Measurements from ENCODE around the gene E2F7.
"Not testable (repeated sequence)": the region's sequence is repeated elsewhere in the genome, so short reads cannot be mapped to it uniquely, and the experiment has no call there.

E2F7 gene

GRCh38 chr12:77065361-77066204 lies at the start of gene E2F7:
Gene E2F7 (minus strand): TSS chr12:77065569. CDS start chr12:77064635, 934 bp downstream.
- peaks cover 16% of the 10 kb centered on the region for H3K36me3 Mint-ChIP-seq (ENCODE audit: low read depth)
- H3K4me1 Mint-ChIP-seq (ENCODE audit: low read depth), result peaks cover 36% of the 10 kb centered on the region
- H3K9me3 Mint-ChIP-seq, result no peaks in the 10 kb centered on the region
- H3K4me3 Mint-ChIP-seq, result peak within 1 kb of the TSS; percentile 86
- peak within 1 kb of the TSS; percentile 75 for H3K27ac Mint-ChIP-seq
- H3K27me3 Mint-ChIP-seq (ENCODE audit: low read depth), result peaks cover 14% of the 10 kb centered on the region

- Mint-ChIP-seq H3K4me3 (no peak overlapping the region), H3K9me3 (peaks cover 6% of the 10 kb centered on the region), H3K27ac (no peak overlapping the region), H3K36me3 (ENCODE audit: low read depth) (no peaks in the 10 kb centered on the region), H3K4me1 (ENCODE audit: low read depth) (no peaks in the 10 kb centered on the region), H3K27me3 (ENCODE audit: low read depth) (no peaks in the 10 kb centered on the region)
Measured at GRCh38 chr12:77113971-77114370, 48.6 kb upstream of the E2F7 start.

GRCh38 chr12:77108707-77109106 lies 43.3 kb upstream of the E2F7 start:
- Mint-ChIP-seq H3K9me3 (peaks cover 6% of the 10 kb centered on the region), H3K27me3 (ENCODE audit: low read depth) (no peaks in the 10 kb centered on the region), H3K36me3 (ENCODE audit: low read depth) (no peaks in the 10 kb centered on the region), H3K27ac (no peak overlapping the region), H3K4me3 (no peak overlapping the region), H3K4me1 (ENCODE audit: low read depth) (no peaks in the 10 kb centered on the region)

- no peak overlapping the region for H3K27ac Mint-ChIP-seq
- H3K4me1 Mint-ChIP-seq (ENCODE audit: low read depth), result no peaks in the 10 kb centered on the region
- no peak overlapping the region for H3K4me3 Mint-ChIP-seq
- no peaks in the 10 kb centered on the region for H3K27me3 Mint-ChIP-seq (ENCODE audit: low read depth)
- peaks cover 6% of the 10 kb centered on the region for H3K9me3 Mint-ChIP-seq
- H3K36me3 Mint-ChIP-seq (ENCODE audit: low read depth), result no peaks in the 10 kb centered on the region
Measured at GRCh38 chr12:77107121-77107520, 41.8 kb upstream of the E2F7 start.

GRCh38 chr12:77104792-77105191 lies 39.4 kb upstream of the E2F7 start:
- no peaks in the 10 kb centered on the region for H3K4me1 Mint-ChIP-seq (ENCODE audit: low read depth)
- H3K36me3 Mint-ChIP-seq (ENCODE audit: low read depth), result no peaks in the 10 kb centered on the region
- no peak overlapping the region for H3K27ac Mint-ChIP-seq
- H3K27me3 Mint-ChIP-seq (ENCODE audit: low read depth), result peaks cover 4% of the 10 kb centered on the region
- no peak overlapping the region for H3K4me3 Mint-ChIP-seq
- H3K9me3 Mint-ChIP-seq, result no peaks in the 10 kb centered on the region

GRCh38 chr12:77104286-77104685 lies 38.9 kb upstream of the E2F7 start:
- H3K36me3 Mint-ChIP-seq (ENCODE audit: low read depth), result no peaks in the 10 kb centered on the region
- no peaks in the 10 kb centered on the region for H3K4me1 Mint-ChIP-seq (ENCODE audit: low read depth)
- H3K4me3 Mint-ChIP-seq, result no peak overlapping the region
- H3K9me3 Mint-ChIP-seq, result no peaks in the 10 kb centered on the region
- H3K27ac Mint-ChIP-seq, result no peak overlapping the region
- peaks cover 4% of the 10 kb centered on the region for H3K27me3 Mint-ChIP-seq (ENCODE audit: low read depth)

GRCh38 chr12:77102691-77103090 lies 37.3 kb upstream of the E2F7 start:
- Mint-ChIP-seq H3K36me3 (ENCODE audit: low read depth) (no peaks in the 10 kb centered on the region), H3K27me3 (ENCODE audit: low read depth) (peaks cover 4% of the 10 kb centered on the region), H3K4me3 (no peak overlapping the region), H3K27ac (no peak overlapping the region), H3K4me1 (ENCODE audit: low read depth) (no peaks in the 10 kb centered on the region), H3K9me3 (no peaks in the 10 kb centered on the region)

- H3K27me3 Mint-ChIP-seq (ENCODE audit: low read depth), result peaks cover 4% of the 10 kb centered on the region
- H3K36me3 Mint-ChIP-seq (ENCODE audit: low read depth), result no peaks in the 10 kb centered on the region
- H3K4me3 Mint-ChIP-seq, result no peak overlapping the region
- no peaks in the 10 kb centered on the region for H3K9me3 Mint-ChIP-seq
- H3K4me1 Mint-ChIP-seq (ENCODE audit: low read depth), result no peaks in the 10 kb centered on the region
- H3K27ac Mint-ChIP-seq, result no peak overlapping the region
Measured at GRCh38 chr12:77102123-77102522, 36.8 kb upstream of the E2F7 start.

- H3K27me3 Mint-ChIP-seq (ENCODE audit: low read depth), result peaks cover 4% of the 10 kb centered on the region
- no peak overlapping the region for H3K4me3 Mint-ChIP-seq
- no peaks in the 10 kb centered on the region for H3K4me1 Mint-ChIP-seq (ENCODE audit: low read depth)
- H3K36me3 Mint-ChIP-seq (ENCODE audit: low read depth), result no peaks in the 10 kb centered on the region
- no peak overlapping the region for H3K27ac Mint-ChIP-seq
- H3K9me3 Mint-ChIP-seq, result no peaks in the 10 kb centered on the region
Measured at GRCh38 chr12:77099799-77100198, 34.4 kb upstream of the E2F7 start.

GRCh38 chr12:77097846-77098245 lies 32.5 kb upstream of the E2F7 start:
- Mint-ChIP-seq H3K4me1 (ENCODE audit: low read depth) (no peaks in the 10 kb centered on the region), H3K36me3 (ENCODE audit: low read depth) (no peaks in the 10 kb centered on the region), H3K27ac (no peak overlapping the region)

GRCh38 chr12:77092227-77092626 lies 26.9 kb upstream of the E2F7 start:
- not testable (repeated sequence) for H3K4me3 Mint-ChIP-seq; H3K4me1 Mint-ChIP-seq (ENCODE audit: low read depth); H3K9me3 Mint-ChIP-seq; H3K36me3 Mint-ChIP-seq (ENCODE audit: low read depth); H3K27ac Mint-ChIP-seq; H3K27me3 Mint-ChIP-seq (ENCODE audit: low read depth)

More at GRCh38 chr12:77097846-77098245, 32.5 kb upstream of the E2F7 start:
- Mint-ChIP-seq H3K9me3 (no peaks in the 10 kb centered on the region), H3K27me3 (ENCODE audit: low read depth) (peaks cover 4% of the 10 kb centered on the region), H3K4me3 (no peak overlapping the region)

GRCh38 chr12:77089686-77090220 lies 24.4 kb upstream of the E2F7 start:
- Mint-ChIP-seq H3K4me1 (ENCODE audit: low read depth) (no peaks in the 10 kb centered on the region), H3K27me3 (ENCODE audit: low read depth) (no peaks in the 10 kb centered on the region)

GRCh38 chr12:77087427-77087826 lies 22.1 kb upstream of the E2F7 start:
- Mint-ChIP-seq H3K36me3 (ENCODE audit: low read depth) (no peaks in the 10 kb centered on the region), H3K4me1 (ENCODE audit: low read depth) (no peaks in the 10 kb centered on the region), H3K27me3 (ENCODE audit: low read depth) (no peaks in the 10 kb centered on the region), H3K9me3 (no peaks in the 10 kb centered on the region), H3K4me3 (no peak overlapping the region), H3K27ac (no peak overlapping the region)

More at GRCh38 chr12:77089686-77090220, 24.4 kb upstream of the E2F7 start:
- no peaks in the 10 kb centered on the region for H3K9me3 Mint-ChIP-seq
- no peak overlapping the region for H3K4me3 Mint-ChIP-seq
- H3K27ac Mint-ChIP-seq, result no peak overlapping the region
- H3K36me3 Mint-ChIP-seq (ENCODE audit: low read depth), result no peaks in the 10 kb centered on the region

- H3K4me3 Mint-ChIP-seq, result no peak overlapping the region
Measured at GRCh38 chr12:77082021-77082420, 16.7 kb upstream of the E2F7 start.

GRCh38 chr12:77079631-77080030 lies 14.3 kb upstream of the E2F7 start:
- Mint-ChIP-seq H3K4me1 (ENCODE audit: low read depth) (no peaks in the 10 kb centered on the region), H3K9me3 (no peaks in the 10 kb centered on the region), H3K36me3 (ENCODE audit: low read depth) (no peaks in the 10 kb centered on the region), H3K27ac (no peak overlapping the region), H3K4me3 (no peak overlapping the region), H3K27me3 (ENCODE audit: low read depth) (peaks cover 16% of the 10 kb centered on the region)

More at GRCh38 chr12:77082021-77082420, 16.7 kb upstream of the E2F7 start:
- no peak overlapping the region for H3K27ac Mint-ChIP-seq
- no peaks in the 10 kb centered on the region for H3K9me3 Mint-ChIP-seq
- peaks cover 16% of the 10 kb centered on the region for H3K27me3 Mint-ChIP-seq (ENCODE audit: low read depth)
- H3K4me1 Mint-ChIP-seq (ENCODE audit: low read depth), result no peaks in the 10 kb centered on the region
- no peaks in the 10 kb centered on the region for H3K36me3 Mint-ChIP-seq (ENCODE audit: low read depth)
